ENCODE data around the gene SMIM29. TPM values are rescaled to one million over a fixed set of nuclear protein-coding genes. Genes with fewer than 3 reads are reported as not detected.

Gene SMIM29
- total RNA-seq, 1 experiment from 2014 or later: 25.1 TPM

- peak overlapping the region; percentile 90 for H3K4me2 ChIP-seq (ENCODE audit: low read length)
- H3K4me1 ChIP-seq (ENCODE audit: control insufficient read depth in 1 of 2, insufficient read depth in 2 of 2, low read length in 2 of 2): peaks cover 31 to 81% of the 10 kb centered on the region in 2 experiments
- no peak for DNase-seq (ENCODE audit: low read depth, low spot score)
- intact Hi-C loops (cut with micrococcal nuclease): loop anchor here (1.0 kb wide), 1 partner anchor 7 kb away; no protein-coding TSS in a partner anchor
- peaks cover 36% of the 10 kb centered on the region for H3K79me2 ChIP-seq (ENCODE audit: insufficient read depth, low read length)
- ChIA-PET RAD21 (ENCODE audit: low non-redundant PET in 1 of 2, low total read pairs in 2 of 2, uncharacterized antibody in 2 of 2, unreplicated experiment in 2 of 2) (no interaction called here), CTCF (interaction anchor here (1.3 to 1.7 kb wide), 2 partner anchors 40 to 72 kb away, joined by 3 to 5 read pairs; no protein-coding TSS in a partner anchor), POLR2A (interaction anchor here (1.0 to 1.9 kb wide), 9 partner anchors 9 to 180 kb away, joined by 3 to 46 read pairs (median 14); partner anchors contain the start of gene SMIM29)
- no peaks in the 10 kb centered on the region for H3K27me3 ChIP-seq (ENCODE audit: insufficient read depth, low read length)
- peak overlapping the region; percentile 95 for H3K27ac ChIP-seq (ENCODE audit: low read depth, low read length)
- H3K36me3 ChIP-seq (ENCODE audit: control insufficient read depth in 1 of 2, insufficient read depth in 2 of 2, low read length in 2 of 2): peaks cover 0 to 28% of the 10 kb centered on the region in 2 experiments; a peak in 2 of 4 replicates
- no TSS peak for BruUV-seq (replicated peaks)
- no peak overlapping the region for H2AFZ ChIP-seq (ENCODE audit: low read depth, low read length, poor library complexity, severe bottlenecking)
- peaks cover 6% of the 10 kb centered on the region; the same call in 1 of the 2 replicates for H4K20me1 ChIP-seq (ENCODE audit: insufficient read depth)
- peak; percentile 53 for ATAC-seq
- H3K9me3 ChIP-seq (ENCODE audit: control insufficient read depth in 1 of 2, insufficient read depth in 1 of 2, low read depth in 1 of 2, low read length in 2 of 2): no peaks in the 10 kb centered on the region
- H3K9ac ChIP-seq (ENCODE audit: low read length): peak overlapping the region; percentile 87
- H3K9me2 ChIP-seq (ENCODE audit: insufficient read depth): no peaks in the 10 kb centered on the region
- peak overlapping the region; percentile 66 to 69 for H3K4me3 ChIP-seq (replicated peaks in 1 of 2; ENCODE audit: low read depth in 1 of 2, low read length in 2 of 2)
- TF ChIP-seq YY1 (IDR thresholded peaks at IDR 0.05; ENCODE audit: extremely low read depth, insufficient replicate concordance, low read depth, low read length): peak; percentile 67
- no peak for TF ChIP-seq SIN3A (IDR thresholded peaks at IDR 0.05; ENCODE audit: low read depth)
- no peak for TF ChIP-seq SRF (IDR thresholded peaks at IDR 0.05; ENCODE audit: low read depth)
- no peak for TF ChIP-seq EGR1 (IDR thresholded peaks at IDR 0.05; ENCODE audit: low read depth)
- peak in 1 of 3 experiments; percentile 2; a peak in 1 of 6 replicates for TF ChIP-seq CTCF (IDR thresholded peaks at IDR 0.05 in 2 of 3, conservative IDR thresholded peaks at IDR 0.05 in 1 of 3; ENCODE audit: borderline replicate concordance in 1 of 3, insufficient read depth in 1 of 3, low read depth in 2 of 3, low read length in 2 of 3)
- no peak for TF ChIP-seq ELF1 (IDR thresholded peaks at IDR 0.05; ENCODE audit: borderline replicate concordance, low read depth)
- TF ChIP-seq ZBTB33 (IDR thresholded peaks at IDR 0.05; ENCODE audit: extremely low read depth, insufficient replicate concordance, low read length): peak; percentile 39
- TF ChIP-seq REST (IDR thresholded peaks at IDR 0.05; ENCODE audit: low read depth): no peak
- peak; percentile 73 for TF ChIP-seq TCF7L2 (IDR thresholded peaks at IDR 0.05; ENCODE audit: borderline replicate concordance, extremely low read depth, insufficient read depth, insufficient read length)
- TF ChIP-seq EZH2phosphoT487 (IDR thresholded peaks at IDR 0.05; ENCODE audit: borderline replicate concordance): no peak
- TF ChIP-seq POLR2AphosphoS5 (IDR thresholded peaks at IDR 0.05; ENCODE audit: low read depth, low read length): peak; percentile 86
- TF ChIP-seq ZNF274 (IDR thresholded peaks at IDR 0.05; ENCODE audit: low read depth, low read length): no peak
- peak; percentile 58 for TF ChIP-seq ZFX (IDR thresholded peaks at IDR 0.05)
- TF ChIP-seq SP1 (IDR thresholded peaks at IDR 0.05; ENCODE audit: low read depth): no peak
- no peak for TF ChIP-seq CEBPB (IDR thresholded peaks at IDR 0.05; ENCODE audit: low read depth)
- TF ChIP-seq FOSL1 (IDR thresholded peaks at IDR 0.05; ENCODE audit: low read depth): no peak
- no peak for TF ChIP-seq POLR2A (IDR thresholded peaks at IDR 0.05; ENCODE audit: borderline replicate concordance, extremely low read depth, insufficient read depth, insufficient read length)
- TF ChIP-seq JUND (IDR thresholded peaks at IDR 0.05): no peak
- TF ChIP-seq MAX (IDR thresholded peaks at IDR 0.05): no peak
Measured at GRCh38 chr6:34235307-34236130, 13.3 kb downstream of the SMIM29 start.
